GM19467 (cell line): ENCODE results near the gene ABCC11.

ENCODE experiments used
- ATAC-seq: cut with Tn5 transposase; IDR thresholded peaks from one replicate; pipeline ENCODE4 v1.9.1; 2021; ENCODE audit warnings: mild to moderate bottlenecking, moderate library complexity; ENCODE audit not compliant: unreplicated experiment

The ABCC11 gene

DNA sequence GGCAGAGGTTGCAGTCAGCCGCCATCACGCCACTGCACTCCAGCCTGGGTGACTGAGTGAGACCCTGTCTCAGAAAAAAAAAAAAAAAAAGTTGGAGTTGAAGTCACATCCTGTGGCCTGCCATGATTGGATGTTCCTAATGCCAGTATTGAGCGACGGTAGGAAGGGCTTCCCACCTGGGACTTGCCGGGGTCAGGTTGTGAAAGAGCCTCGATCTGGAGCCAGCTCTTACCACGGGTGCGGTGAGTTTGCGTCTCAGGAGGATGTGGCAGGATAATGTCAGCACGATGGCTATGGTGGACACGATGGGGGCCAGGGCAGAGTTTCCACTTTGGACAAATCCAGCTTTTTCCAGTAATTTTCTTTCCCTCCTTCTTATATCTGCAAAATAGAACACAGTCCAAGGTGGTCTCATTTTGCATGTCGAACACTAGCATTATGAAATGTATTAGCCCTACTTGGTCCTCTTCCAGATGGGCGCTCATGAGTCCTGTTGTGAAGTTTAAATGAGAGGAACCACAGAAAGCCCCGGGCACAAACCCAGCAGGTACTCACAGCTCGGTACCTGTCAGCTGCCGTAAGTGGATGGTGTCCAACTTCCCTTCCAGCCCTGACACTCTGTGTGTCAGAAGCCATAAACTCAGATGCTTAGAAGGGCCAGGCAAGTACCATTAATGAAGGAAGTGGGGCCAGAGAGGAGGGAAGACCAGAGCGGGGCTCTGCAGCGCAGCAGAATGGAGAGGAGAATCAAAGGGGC, 113.7 kb downstream of the ABCC11 start:
- ATAC-seq, result no peak

DNA sequence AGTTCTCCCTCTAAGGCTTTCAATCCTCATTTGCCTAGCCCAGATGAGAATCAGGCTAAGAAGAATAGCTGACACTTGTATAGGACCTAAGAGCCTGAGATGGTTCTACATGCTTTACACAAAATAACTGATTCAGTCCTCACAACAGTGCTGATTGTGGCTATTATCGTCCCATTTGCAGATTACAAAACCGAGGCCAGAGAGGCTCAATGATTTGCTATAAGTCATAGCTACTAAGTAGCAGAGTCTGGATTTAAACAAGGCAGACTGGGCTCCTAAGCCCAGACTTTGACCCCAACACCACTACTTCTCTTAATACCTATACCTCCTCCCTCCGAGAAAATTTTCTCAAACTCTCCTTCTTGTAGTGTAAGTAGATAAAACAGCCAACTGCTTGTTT, 114.6 kb downstream of the ABCC11 start:
- ATAC-seq, result no peak

DNA sequence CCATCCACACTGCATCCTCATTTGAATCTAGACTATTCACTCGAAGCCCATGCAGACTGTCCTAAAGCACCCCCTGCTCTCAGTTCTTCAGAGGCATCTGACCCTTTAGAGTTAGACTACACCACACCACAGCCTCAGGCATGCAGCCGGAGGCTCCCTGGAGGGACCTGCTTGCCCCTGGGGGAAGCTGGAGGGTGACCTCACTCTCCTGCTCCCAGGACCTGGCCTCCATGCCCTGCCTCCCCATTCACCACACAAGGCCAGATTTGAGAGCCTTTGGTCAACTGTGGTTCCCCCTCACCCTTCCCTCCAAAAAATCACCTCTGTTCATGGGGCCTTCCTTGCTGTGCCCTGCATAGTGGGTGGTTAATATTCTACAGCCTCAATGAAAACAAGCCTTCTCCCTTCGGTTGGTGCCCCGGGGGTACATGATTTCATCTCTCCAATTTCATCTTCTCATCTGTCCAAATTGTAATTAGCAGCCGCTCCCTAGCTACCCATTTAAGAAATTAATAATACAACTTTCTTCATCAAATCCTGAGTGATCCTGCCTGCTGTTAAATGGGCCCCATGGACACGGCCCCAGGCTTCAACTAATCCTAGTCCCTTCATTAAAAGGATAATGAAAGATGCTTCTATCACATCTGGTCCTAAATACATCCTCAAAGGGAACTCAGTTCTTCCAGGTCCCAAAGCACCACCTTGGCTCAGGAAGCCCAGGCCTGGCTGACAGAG, 116.0 kb downstream of the ABCC11 start:
- ATAC-seq, result no peak

- no peak for ATAC-seq
These were observed 117.4 kb downstream of the ABCC11 start for GRCh38 chr16:48129926-48130325.

DNA sequence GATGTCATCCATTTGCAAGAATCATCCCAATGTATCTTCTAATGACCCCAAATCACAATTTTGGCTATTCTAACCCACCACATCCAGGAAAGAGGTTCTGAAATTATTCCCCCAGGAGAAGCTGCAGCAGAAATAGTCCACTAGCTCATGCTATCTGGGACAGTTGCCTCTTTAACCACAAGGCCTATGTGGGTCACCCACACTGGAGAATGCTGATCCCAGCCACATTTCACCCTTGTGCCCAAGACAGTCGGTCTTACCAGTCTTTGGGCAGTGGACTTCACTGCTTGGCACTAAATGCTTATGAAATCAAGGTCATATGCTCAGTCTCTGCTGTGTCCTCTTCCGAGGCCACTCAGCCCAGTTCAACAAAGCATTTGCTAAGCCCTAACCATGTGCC, 118.6 kb downstream of the ABCC11 start:
- ATAC-seq, result no peak

- ATAC-seq, result no peak
These were observed 120.3 kb downstream of the ABCC11 start for GRCh38 chr16:48126801-48127644.

GRCh38 chr16:48125888-48126287, 121.5 kb downstream of the ABCC11 start:
- ATAC-seq, result no peak

DNA sequence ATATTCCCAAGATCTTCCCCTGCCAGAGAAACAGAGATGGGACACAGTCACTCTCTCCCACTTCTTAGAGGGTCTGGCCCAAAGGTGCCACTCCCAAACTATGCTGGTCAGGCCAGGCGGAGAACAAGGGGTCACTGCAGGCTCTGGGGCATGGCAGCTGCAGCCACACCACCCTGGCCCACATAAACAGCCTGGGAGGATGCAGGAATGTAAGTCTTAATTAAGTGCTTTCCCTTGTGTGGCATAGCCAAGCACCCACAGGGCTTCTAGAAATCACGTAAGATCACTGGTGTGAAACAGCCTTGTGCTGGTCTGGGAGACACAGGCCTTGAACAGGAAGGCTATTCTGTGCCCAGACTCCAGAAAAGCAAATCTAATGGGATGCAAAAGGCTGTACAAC, 123.1 kb downstream of the ABCC11 start:
- no peak for ATAC-seq

GRCh38 chr16:48123104-48123788, 124.1 kb downstream of the ABCC11 start:
- no peak for ATAC-seq

GRCh38 chr16:48121276-48121675, 126.1 kb downstream of the ABCC11 start:
- ATAC-seq, result no peak

- ATAC-seq, result no peak
These were observed 128.5 kb downstream of the ABCC11 start for GRCh38 chr16:48118841-48119240.

- ATAC-seq, result peak; percentile 90
These were observed 129.9 kb downstream of the ABCC11 start for GRCh38 chr16:48117217-48118105.
